Kidney epithelial cell (primary cell): Measurements from ENCODE around the gene GJC3. TPM values are rescaled to one million over a fixed set of nuclear protein-coding genes. Genes with fewer than 3 reads are reported as not detected.
"Not testable (repeated sequence)": the region's sequence is repeated elsewhere in the genome, so short reads cannot be mapped to it uniquely, and the experiment has no call there.

Experiments
- DNase-seq: peaks from one replicate; pipeline ENCODE4 v3.0.0-alpha.2; 2010; ENCODE audit warnings: low read depth
- H3K27me3 ChIP-seq: 2 replicates; pipeline ENCODE4 v1.6.0; 2011; ENCODE audit warnings: low read length; ENCODE audit not compliant: control insufficient read depth, insufficient read depth
- H3K36me3 ChIP-seq: 2 replicates; pipeline ENCODE4 v1.5.1; 2011; ENCODE audit warnings: low read length; ENCODE audit not compliant: control insufficient read depth, insufficient read depth
- H3K4me3 ChIP-seq: 2 replicates; pipeline ENCODE4 v1.5.1; 2011; ENCODE audit warnings: low read depth, mild to moderate bottlenecking, control low read depth, low read length
- CTCF ChIP-seq: IDR thresholded peaks from 2 replicates; pipeline ENCODE4 v1.5.1; 2011; ENCODE audit warnings: mild to moderate bottlenecking, moderate library complexity, low read length, control low read depth, inconsistent platforms; ENCODE audit not compliant: insufficient read depth, poor library complexity, severe bottlenecking
- total RNA-seq: library from RNA; depleted of rRNA; stranded (reverse); fragments of >200 nt; gene quantifications from 2 replicates; pipeline ENCODE4 v1.2.3, GENCODE V29; 2015

The GJC3 gene
- total RNA-seq, 1 donor from 2014 or later = not detected

GRCh38 chr7:99949645-99950228 is 20.3 kb upstream of the GJC3 start:
- DNase-seq = no peak
- Histone ChIP-seq H3K36me3 (no peaks in the 10 kb centered on the region), H3K27me3 (no peaks in the 10 kb centered on the region), H3K4me3 (no peak overlapping the region)
- TF ChIP-seq CTCF = peak; percentile 11

GRCh38 chr7:99947608-99948007 is 18.2 kb upstream of the GJC3 start:
- TF ChIP-seq CTCF = no peak
- no peaks in the 10 kb centered on the region for H3K36me3 ChIP-seq
- no peak for DNase-seq
- H3K4me3 ChIP-seq = no peak overlapping the region
- H3K27me3 ChIP-seq = peaks cover 3% of the 10 kb centered on the region

- TF ChIP-seq CTCF = no peak
- H3K4me3 ChIP-seq = no peak overlapping the region
- no peaks in the 10 kb centered on the region for H3K36me3 ChIP-seq
- DNase-seq = no peak
- peaks cover 3% of the 10 kb centered on the region for H3K27me3 ChIP-seq
These were observed 15.2 kb upstream of the GJC3 start for GRCh38 chr7:99944497-99945070.

- no peak overlapping the region for H3K4me3 ChIP-seq
- no peak for TF ChIP-seq CTCF
These were observed 14.4 kb upstream of the GJC3 start for GRCh38 chr7:99943641-99944496.

GRCh38 chr7:99938296-99938695 is 8.9 kb upstream of the GJC3 start:
- no peak for TF ChIP-seq CTCF
- no peak for DNase-seq
- peaks cover 2% of the 10 kb centered on the region for H3K27me3 ChIP-seq
- no peak overlapping the region for H3K4me3 ChIP-seq
- H3K36me3 ChIP-seq = no peaks in the 10 kb centered on the region

More at GRCh38 chr7:99943641-99944496, 14.4 kb upstream of the GJC3 start:
- peaks cover 3% of the 10 kb centered on the region for H3K27me3 ChIP-seq
- H3K36me3 ChIP-seq = no peaks in the 10 kb centered on the region
- DNase-seq = no peak

GRCh38 chr7:99935009-99935408 is 5.6 kb upstream of the GJC3 start:
- not testable (repeated sequence) for DNase-seq, H3K27me3 ChIP-seq

More at GRCh38 chr7:99935009-99935408, 5.6 kb upstream of the GJC3 start:
- H3K4me3 ChIP-seq, H3K36me3 ChIP-seq: not testable (repeated sequence)
